ENCODE measurements around the gene ANK2.

DNA sequence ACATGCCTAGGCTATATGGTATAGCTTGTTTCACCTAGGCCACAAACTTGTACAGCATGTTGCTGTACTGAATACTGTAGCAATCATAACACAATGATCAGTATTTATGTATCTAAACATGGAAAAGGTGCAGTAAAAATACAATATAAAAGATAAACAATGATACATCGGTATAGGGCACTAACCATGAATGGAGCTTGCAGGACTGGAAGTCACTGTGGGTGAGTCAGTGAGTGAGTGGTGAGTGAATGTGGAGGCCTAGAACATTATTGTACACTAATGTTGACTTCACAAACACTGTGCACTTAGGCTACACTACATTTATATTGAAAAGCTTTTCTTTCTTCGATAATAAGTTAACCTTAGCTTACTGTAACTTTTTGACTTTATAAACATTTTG lies 45.6 kb upstream of the ANK2 start:
- TF ChIP-seq, protein P1, sequence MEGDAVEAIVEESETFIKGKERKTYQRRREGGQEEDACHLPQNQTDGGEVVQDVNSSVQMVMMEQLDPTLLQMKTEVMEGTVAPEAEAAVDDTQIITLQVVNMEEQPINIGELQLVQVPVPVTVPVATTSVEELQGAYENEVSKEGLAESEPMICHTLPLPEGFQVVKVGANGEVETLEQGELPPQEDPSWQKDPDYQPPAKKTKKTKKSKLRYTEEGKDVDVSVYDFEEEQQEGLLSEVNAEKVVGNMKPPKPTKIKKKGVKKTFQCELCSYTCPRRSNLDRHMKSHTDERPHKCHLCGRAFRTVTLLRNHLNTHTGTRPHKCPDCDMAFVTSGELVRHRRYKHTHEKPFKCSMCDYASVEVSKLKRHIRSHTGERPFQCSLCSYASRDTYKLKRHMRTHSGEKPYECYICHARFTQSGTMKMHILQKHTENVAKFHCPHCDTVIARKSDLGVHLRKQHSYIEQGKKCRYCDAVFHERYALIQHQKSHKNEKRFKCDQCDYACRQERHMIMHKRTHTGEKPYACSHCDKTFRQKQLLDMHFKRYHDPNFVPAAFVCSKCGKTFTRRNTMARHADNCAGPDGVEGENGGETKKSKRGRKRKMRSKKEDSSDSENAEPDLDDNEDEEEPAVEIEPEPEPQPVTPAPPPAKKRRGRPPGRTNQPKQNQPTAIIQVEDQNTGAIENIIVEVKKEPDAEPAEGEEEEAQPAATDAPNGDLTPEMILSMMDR (IDR thresholded peaks at IDR 0.05; ENCODE audit: borderline replicate concordance, extremely low read depth, low read length, poor library complexity, severe bottlenecking), result no peak
- no peak for TF ChIP-seq EZH2 (IDR thresholded peaks at IDR 0.05; ENCODE audit: borderline replicate concordance, low read depth, low read length, severe bottlenecking)
